Endothelial cell (in vitro differentiated cells): ENCODE data around the gene OSBPL10. TPM values are rescaled to one million over a fixed set of nuclear protein-coding genes. Genes with fewer than 3 reads are reported as not detected.

Experiments used
- DNase-seq: peaks from one replicate; pipeline ENCODE4 v3.0.0; 2021; ENCODE audit warnings: low spot score
- H3K27ac Mint-ChIP-seq: one replicate; pipeline ENCODE4 v1.8.0; 2021; ENCODE audit warnings: mixed read lengths, inconsistent platforms; ENCODE audit not compliant: unreplicated experiment
- H3K27me3 Mint-ChIP-seq: one replicate; pipeline ENCODE4 v1.8.0; 2021; ENCODE audit warnings: mild to moderate bottlenecking, moderate library complexity, mixed read lengths, inconsistent platforms; ENCODE audit not compliant: unreplicated experiment
- H3K36me3 Mint-ChIP-seq: one replicate; pipeline ENCODE4 v1.8.0; 2021; ENCODE audit warnings: mild to moderate bottlenecking, low read depth, mixed read lengths, inconsistent platforms; ENCODE audit not compliant: unreplicated experiment
- H3K4me1 Mint-ChIP-seq: one replicate; pipeline ENCODE4 v1.8.0; 2021; ENCODE audit warnings: mild to moderate bottlenecking, mixed read lengths, inconsistent platforms; ENCODE audit not compliant: unreplicated experiment
- H3K4me3 Mint-ChIP-seq: one replicate; pipeline ENCODE4 v1.8.0; 2021; ENCODE audit warnings: mild to moderate bottlenecking, mixed read lengths, inconsistent platforms; ENCODE audit not compliant: unreplicated experiment
- H3K9me3 Mint-ChIP-seq: one replicate; pipeline ENCODE4 v1.8.0; 2021; ENCODE audit warnings: mixed read lengths, inconsistent platforms; ENCODE audit not compliant: unreplicated experiment
- CTCF ChIP-seq: fragments of 200-600 bp; sonication (generic); IDR thresholded peaks from one replicate; pipeline ENCODE4 v1.5.0; 2021; ENCODE audit warnings: antibody characterized with exemption; ENCODE audit not compliant: unreplicated experiment
- total RNA-seq: library from RNA; stranded (reverse); fragmentation: NEBNext Ultra II Directional; extraction: Animal tissue kit (Norgen Biotek cat#: 25700); gene quantifications from one replicate; pipeline ENCODE4 v1.2.1, GENCODE V29; 2021; ENCODE audit not compliant: unreplicated experiment

The OSBPL10 gene
- total RNA-seq, 1 donor from 2014 or later = 61.0 TPM

GRCh38 chr3:31645256-31645655 is 335.8 kb downstream of the OSBPL10 start:
- H3K9me3 Mint-ChIP-seq = no peaks in the 10 kb centered on the region
- peaks cover 3% of the 10 kb centered on the region for H3K4me1 Mint-ChIP-seq
- no peak for TF ChIP-seq CTCF
- peaks cover 37% of the 10 kb centered on the region for H3K36me3 Mint-ChIP-seq
- H3K27me3 Mint-ChIP-seq = peaks cover 2% of the 10 kb centered on the region
- no peak overlapping the region for H3K4me3 Mint-ChIP-seq
- no peak for DNase-seq
- no peak overlapping the region for H3K27ac Mint-ChIP-seq

- Mint-ChIP-seq H3K27me3 (no peaks in the 10 kb centered on the region), H3K9me3 (no peaks in the 10 kb centered on the region), H3K4me3 (no peak overlapping the region), H3K27ac (no peak overlapping the region), H3K36me3 (no peaks in the 10 kb centered on the region), H3K4me1 (no peaks in the 10 kb centered on the region)
- DNase-seq = no peak
- no peak for TF ChIP-seq CTCF
These were observed 341.2 kb downstream of the OSBPL10 start for GRCh38 chr3:31639828-31640227.

GRCh38 chr3:31636694-31637442 is 344.2 kb downstream of the OSBPL10 start:
- no peak for TF ChIP-seq CTCF
- DNase-seq = no peak
- Mint-ChIP-seq H3K4me1 (no peaks in the 10 kb centered on the region), H3K9me3 (no peaks in the 10 kb centered on the region), H3K36me3 (no peaks in the 10 kb centered on the region), H3K27me3 (no peaks in the 10 kb centered on the region), H3K4me3 (no peak overlapping the region), H3K27ac (no peak overlapping the region)

GRCh38 chr3:31636049-31636448 is 345.0 kb downstream of the OSBPL10 start:
- TF ChIP-seq CTCF = no peak
- no peaks in the 10 kb centered on the region for H3K4me1 Mint-ChIP-seq
- DNase-seq = no peak
- no peak overlapping the region for H3K4me3 Mint-ChIP-seq
- no peaks in the 10 kb centered on the region for H3K9me3 Mint-ChIP-seq
- no peaks in the 10 kb centered on the region for H3K36me3 Mint-ChIP-seq
- H3K27me3 Mint-ChIP-seq = no peaks in the 10 kb centered on the region
- no peak overlapping the region for H3K27ac Mint-ChIP-seq

- no peak for TF ChIP-seq CTCF
- DNase-seq = no peak
- H3K27ac Mint-ChIP-seq = no peak overlapping the region
- no peaks in the 10 kb centered on the region for H3K4me1 Mint-ChIP-seq
- H3K9me3 Mint-ChIP-seq = no peaks in the 10 kb centered on the region
- H3K36me3 Mint-ChIP-seq = peaks cover under 1% of the 10 kb centered on the region
- H3K27me3 Mint-ChIP-seq = no peaks in the 10 kb centered on the region
- no peak overlapping the region for H3K4me3 Mint-ChIP-seq
These were observed 345.5 kb downstream of the OSBPL10 start for GRCh38 chr3:31635545-31635944.
